HepG2 (cell line): ENCODE results near the gene ZNF638. TPM values are rescaled to one million over a fixed set of nuclear protein-coding genes. Genes with fewer than 3 reads are reported as not detected.

Experiments
- ATAC-seq: fragments of 200-7000 bp; cut with Tn5 transposase; 3 replicates; pipeline ENCODE4 v1.9.1; 2020; ENCODE audit warnings: mild to moderate bottlenecking, moderate library complexity
- BruUV-seq: library from RNA; stranded (reverse); fragments of 400-500 nt; replicated peaks from 2 replicates; lab custom pipeline; 2021; lab: Mats Ljungman, UMichigan
- CTCF ChIA-PET: fragments of 300-600 bp; formaldehyde crosslinking; extraction: SDS; loops from one replicate; lab custom pipeline; 2021; ENCODE audit warnings: low total read pairs, inconsistent platforms, low intra/inter-chr PET ratio; lab: Yijun Ruan, JAX
- POLR2A ChIA-PET: fragments of 350-600 bp; sonication (Branson Sonifier 250); formaldehyde crosslinking; loops from one replicate; lab custom pipeline; 2020; ENCODE audit warnings: antibody characterized with exemption, inconsistent platforms; lab: Yijun Ruan, JAX
- DNase-seq: peaks from one replicate; pipeline ENCODE4 v3.0.0-alpha.2; 2015; ENCODE audit warnings: low spot score
- FAIRE-seq: peaks from 3 replicates; lab custom pipeline; 2011; peaks lifted over from hg19 to GRCh38; lab: Jason Lieb, UNC
- H2AFZ ChIP-seq: one replicate; pipeline ENCODE4 v1.6.1; 2011; ENCODE audit warnings: low read length, inconsistent platforms
- H3K27ac ChIP-seq: fragments of 300-600 bp; 3 replicates; pipeline ENCODE4 v1.8.0; 2011; ENCODE audit warnings: mixed run types, mild to moderate bottlenecking, mixed read lengths, low read length, inconsistent platforms; ENCODE audit not compliant: insufficient read depth; ENCODE audit errors: extremely low read length
- H3K27me3 ChIP-seq, 2 experiments: fragments of 200-600 bp in 1 of 2; 2 replicates in 1 of 2; 3 replicates in 1 of 2; pipeline versions ENCODE4 v1.6.0 to v1.8.0; 2011; ENCODE audit warnings: low read length in 2 of 2, mild to moderate bottlenecking in 2 of 2, moderate library complexity in 2 of 2, inconsistent platforms in 1 of 2; ENCODE audit not compliant: insufficient read depth in 2 of 2, control insufficient read depth in 1 of 2
- H3K36me3 ChIP-seq, 2 experiments: fragments of 200-600 bp in 1 of 2; replicated peaks in 1 of 2; 2 replicates in 1 of 2; 3 replicates in 1 of 2; pipeline versions ENCODE4 v1.5.1 to v1.8.0; 2011; ENCODE audit warnings: low read length in 2 of 2, inconsistent platforms in 1 of 2; ENCODE audit not compliant: insufficient read depth in 2 of 2, control insufficient read depth in 1 of 2
- H3K4me1 ChIP-seq: 2 replicates; pipeline ENCODE4 v1.5.1; 2012; ENCODE audit warnings: low read length, inconsistent platforms; ENCODE audit not compliant: insufficient read depth
- H3K4me2 ChIP-seq: 2 replicates; pipeline ENCODE4 v1.6.0; 2011; ENCODE audit warnings: low read depth, low read length, inconsistent platforms
- H3K4me3 ChIP-seq, 3 experiments: fragments of 200-600 bp in 1 of 3; sonication (generic), shearing (Covaris generic) in 1 of 3; replicated peaks in 1 of 3; 2 replicates each; pipeline ENCODE4 v1.5.1; 2011 to 2016; ENCODE audit warnings: low read length in 3 of 3, inconsistent platforms in 2 of 3, low read depth in 2 of 3, mild to moderate bottlenecking in 2 of 3, control low read depth in 1 of 3, mixed read lengths in 1 of 3; ENCODE audit not compliant: insufficient read depth in 1 of 3
- H3K79me2 ChIP-seq: one replicate; pipeline ENCODE4 v1.6.1; 2011; ENCODE audit warnings: low read length, inconsistent platforms; ENCODE audit not compliant: insufficient read depth
- H3K9ac ChIP-seq: 2 replicates; pipeline ENCODE4 v1.6.0; 2011; ENCODE audit warnings: mild to moderate bottlenecking, low read depth, low read length, inconsistent platforms; ENCODE audit not compliant: insufficient read depth
- H3K9me3 ChIP-seq: 2 replicates; pipeline ENCODE4 v1.5.1; 2012; ENCODE audit warnings: mild to moderate bottlenecking, low read length
- H4K20me1 ChIP-seq: 2 replicates; pipeline ENCODE4 v1.6.0; 2011; ENCODE audit warnings: inconsistent platforms, mild to moderate bottlenecking, low read length, moderate library complexity; ENCODE audit not compliant: insufficient read depth
- CEBPB ChIP-seq: IDR thresholded peaks from 2 replicates; pipeline ENCODE4 v1.6.1; 2011; ENCODE audit warnings: low read depth, low read length, improper control_type of control experiment, borderline replicate concordance
- FOSL2 ChIP-seq: sonication (generic); formaldehyde crosslinking; IDR thresholded peaks from 2 replicates; pipeline ENCODE4 v1.4.0; 2020; ENCODE audit warnings: missing genetic modification reagents
- MAX ChIP-seq: IDR thresholded peaks from 2 replicates; pipeline ENCODE4 v1.6.1; 2012; ENCODE audit warnings: inconsistent platforms
- SOX13 ChIP-seq, 3 experiments: fragments of 450-650 bp in 1 of 3; sonication (generic) in 1 of 3; formaldehyde crosslinking in 1 of 3; IDR thresholded peaks in 2 of 3; conservative IDR thresholded peaks in 1 of 3; 2 replicates each; pipeline versions ENCODE4 v1.5.0 to v1.6.1; 2016 to 2020; ENCODE audit warnings: antibody characterized with exemption in 1 of 3, mild to moderate bottlenecking in 1 of 3, missing compliant biosample characterization in 1 of 3, missing genetic modification reagents in 1 of 3, moderate library complexity in 1 of 3
- ZFP37 ChIP-seq: sonication (generic); formaldehyde crosslinking; IDR thresholded peaks from 2 replicates; pipeline ENCODE4 v1.4.0; 2020; ENCODE audit warnings: missing genetic modification reagents, borderline replicate concordance
- ZFP90 ChIP-seq: sonication (generic); formaldehyde crosslinking; IDR thresholded peaks from 2 replicates; pipeline ENCODE4 v1.8.0; 2022; ENCODE audit warnings: missing genetic modification reagents, mild to moderate bottlenecking, inconsistent platforms, borderline replicate concordance
- ZNF503 ChIP-seq: sonication (generic); formaldehyde crosslinking; IDR thresholded peaks from 2 replicates; pipeline ENCODE4 v1.4.0; 2020; ENCODE audit warnings: missing genetic modification reagents
- ZNF513 ChIP-seq: sonication (generic); formaldehyde crosslinking; conservative IDR thresholded peaks from 2 replicates; pipeline ENCODE4 v1.5.0; 2020; ENCODE audit warnings: missing genetic modification reagents
- ZNF558 ChIP-seq: sonication (generic); formaldehyde crosslinking; IDR thresholded peaks from 2 replicates; pipeline ENCODE4 v1.9.0; 2022; ENCODE audit warnings: mild to moderate bottlenecking, missing genetic modification reagents, borderline replicate concordance
- ZNF572 ChIP-seq: sonication (generic); formaldehyde crosslinking; IDR thresholded peaks from 2 replicates; pipeline ENCODE4 v1.5.1; 2020; ENCODE audit warnings: mild to moderate bottlenecking, missing genetic modification reagents
- WGBS: methylation state at CpG from one replicate; pipeline ENCODE4 v1.1.6; 2017; ENCODE audit warnings: low lambda C conversion rate; 5-methylcytosine and 5-hydroxymethylcytosine counted together
- in situ Hi-C: cut with HindIII; loops from 2 replicates; pipeline ENCODE4 v1.10.0; 2017; ENCODE audit warnings: low pct_unique_long_range_greater_than_20kb; ENCODE audit not compliant: extremely low pct_ligation_motif_present
- intact Hi-C: fragments of 100-400 bp; cut with micrococcal nuclease; formaldehyde crosslinking; loops from one replicate; pipeline ENCODE4 v1.10.0; 2022; ENCODE audit not compliant: unreplicated experiment
- polyA plus RNA-seq, 8 experiments: library from polyadenylated mRNA; depleted of rRNA in 3 of 8; stranded (reverse) in 7 of 8; unstranded in 1 of 8; fragments of >200 nt; fragmentation: Illumina TruSeq in 4 of 8; extraction: Trizol in 4 of 8; gene quantifications; 2 replicates each; pipeline versions ENCODE4 v1.2.1 to v1.2.3, GENCODE V29; 2011 to 2016; ENCODE audit warnings: low read depth in 4 of 8, missing spikeins in 1 of 8, mixed read lengths in 1 of 8; ENCODE audit not compliant: insufficient read depth in 1 of 8
- total RNA-seq, 5 experiments: library from RNA; depleted of rRNA; stranded (reverse); fragments of >200 nt; fragmentation: Illumina TruSeq; extraction: Trizol; gene quantifications; 2 replicates each; pipeline ENCODE4 v1.2.3, GENCODE V29; 2016; ENCODE audit warnings: low read depth in 1 of 5

Gene ZNF638
- total and polyA plus RNA-seq, 2 of the 13 experiments (the other 11 are each of a cell fraction or from before 2014, with no cell fraction given): 92.7 to 144 TPM

- Histone ChIP-seq H3K9me3 (no peaks in the 10 kb centered on the region), H3K27ac (no peak overlapping the region), H3K4me2 (no peak overlapping the region), H3K4me1 (no peaks in the 10 kb centered on the region), H3K4me3 (no peak overlapping the region), H3K79me2 (no peaks in the 10 kb centered on the region), H2AFZ (no peak overlapping the region), H3K27me3 (no peaks in the 10 kb centered on the region), H3K9ac (no peak overlapping the region), H4K20me1 (0 out of 2 replicates have a peak, but pooled peaks cover 3% of the 10 kb centered on the region), H3K36me3 (peaks cover 13 to 81% of the 10 kb centered on the region in 2 experiments)
- ChIA-PET CTCF (no interaction called here), POLR2A (no interaction called here)
- DNase-seq (no peak), FAIRE-seq (no peak), ATAC-seq (peak; percentile 64)
- 92% methylated on average over 4 of the region's 4 CpGs for WGBS
- TF ChIP-seq FOSL2 (peak; percentile 34; the same call in 1 of the 2 replicates), SOX13 (IDR thresholded peaks at IDR 0.05) (no peak), SOX13 (CRISPR knock-in tag; conservative IDR thresholded peaks at IDR 0.05 in 1 of 2, IDR thresholded peaks at IDR 0.05 in 1 of 2) (no peak), ZNF503 (CRISPR knock-in tag) (no peak)
- intact Hi-C loops (no loop called here), in situ Hi-C loops (no loop called here)
- TSS peak; percentile 3 for BruUV-seq
Observed at GRCh38 chr2:71379086-71379485, 47.5 kb downstream of the ZNF638 start.

GRCh38 chr2:71380665-71381064, 49.1 kb downstream of the ZNF638 start:
- no peak for TF ChIP-seq ZNF513 (CRISPR knock-in tag)
- no peak for TF ChIP-seq ZFP37 (CRISPR knock-in tag)
- TF ChIP-seq ZNF558 (CRISPR knock-in tag): no peak
- no peak for TF ChIP-seq MAX
- 0 out of 2 replicates have a peak, but pooled peaks have one; percentile 21 for TF ChIP-seq CEBPB
- TF ChIP-seq ZFP90: no peak
- TF ChIP-seq ZNF572 (CRISPR knock-in tag): no peak
- TF ChIP-seq, all 625 proteins: peak for 1
- BruUV-seq: no TSS peak
- 97% methylated on average over 3 of the region's 3 CpGs for WGBS
- H3K4me1 ChIP-seq: no peaks in the 10 kb centered on the region
- intact Hi-C loops: no loop called here
- no peaks in the 10 kb centered on the region for H3K27me3 ChIP-seq
- DNase-seq (no peak), FAIRE-seq (no peak), ATAC-seq (no peak)
- H3K4me3 ChIP-seq: no peak overlapping the region
- peaks cover 10 to 75% of the 10 kb centered on the region in 2 experiments for H3K36me3 ChIP-seq
- H3K79me2 ChIP-seq: no peaks in the 10 kb centered on the region
- H3K27ac ChIP-seq: no peak overlapping the region
- ChIA-PET POLR2A (no interaction called here), CTCF (no interaction called here)
- H2AFZ ChIP-seq: no peak overlapping the region
- no peak overlapping the region for H3K9ac ChIP-seq
- no peaks in the 10 kb centered on the region; the same call in 1 of the 2 replicates for H4K20me1 ChIP-seq
- in situ Hi-C loops: no loop called here
- H3K4me2 ChIP-seq: no peak overlapping the region
- H3K9me3 ChIP-seq: no peaks in the 10 kb centered on the region
